Left lung (tissue), 10 donors: Measurements from ENCODE around the gene SNED1. TPM values are rescaled to one million over a fixed set of nuclear protein-coding genes. Genes with fewer than 3 reads are reported as not detected.

Experiments
- ATAC-seq: fragments of 200-7000 bp; cut with Tn5 transposase; one replicate; pipeline ENCODE4 v1.9.1; 2020; ENCODE audit warnings: moderate library complexity
- DNase-seq, 4 donors: peaks; one replicate each; pipeline ENCODE4 v3.0.0-alpha.2; 2013 to 2020
- H3K27ac ChIP-seq, 2 donors: fragments of 200-600 bp; sonication (generic) in 1 of 2; one replicate each; pipeline versions ENCODE4 v1.5.0 to v1.8.0; 2020 to 2021
- H3K27me3 ChIP-seq, 2 donors: fragments of 200-600 bp; sonication (generic) in 1 of 2; one replicate each; pipeline versions ENCODE4 v1.5.0 to v1.8.0; 2020 to 2021
- H3K36me3 ChIP-seq, 2 donors: fragments of 200-600 bp; sonication (generic) in 1 of 2; one replicate each; pipeline versions ENCODE4 v1.5.0 to v1.8.0; 2020 to 2021
- H3K4me1 ChIP-seq, 2 donors: fragments of 200-600 bp; one replicate each; pipeline ENCODE4 v1.8.0; 2021
- H3K4me3 ChIP-seq, 2 donors: fragments of 200-600 bp; sonication (generic) in 1 of 2; one replicate each; pipeline versions ENCODE4 v1.5.0 to v1.8.0; 2020 to 2021; ENCODE audit warnings: mild to moderate bottlenecking in 1 of 2
- H3K9me3 ChIP-seq, 2 donors: fragments of 200-600 bp; sonication (generic) in 1 of 2; one replicate each; pipeline versions ENCODE4 v1.5.0 to v1.8.0; 2020 to 2021
- intact Hi-C, 2 donors: fragments of 100-400 bp; cut with DNase I; formaldehyde crosslinking; loops; one replicate each; pipeline versions ENCODE4 v1.11.2 to v1.14.2; 2022
- polyA plus RNA-seq, 6 donors: library from polyadenylated mRNA; unstranded; fragments of 120-200 nt; gene quantifications; one replicate each; pipeline ENCODE4 v1.2.1, GENCODE V29; 2013; ENCODE audit not compliant: insufficient read length in 6 of 6
- total RNA-seq, 2 donors: library from RNA; stranded (reverse); fragmentation: NEBNext Ultra II Directional; extraction: Animal tissue kit (Norgen Biotek cat#: 25700); gene quantifications; one replicate each; pipeline ENCODE4 v1.2.1, GENCODE V29; 2021
- TF ChIP-seq, protein P1 (sequence below), 2 donors: fragments of 200-600 bp; sonication (generic) in 1 of 2; IDR thresholded peaks; one replicate each; pipeline versions ENCODE4 v1.5.0 to v1.8.0; 2021; ENCODE audit warnings: antibody characterized with exemption in 2 of 2
- donor health status: DM: no; HTN: yes; CAD: no.
- donor health status: DM: no; HTN: no; CAD: no.

SNED1 gene
- total and polyA plus RNA-seq, 8 donors = 36.4 to 81.0 (median 54.7) TPM

DNA sequence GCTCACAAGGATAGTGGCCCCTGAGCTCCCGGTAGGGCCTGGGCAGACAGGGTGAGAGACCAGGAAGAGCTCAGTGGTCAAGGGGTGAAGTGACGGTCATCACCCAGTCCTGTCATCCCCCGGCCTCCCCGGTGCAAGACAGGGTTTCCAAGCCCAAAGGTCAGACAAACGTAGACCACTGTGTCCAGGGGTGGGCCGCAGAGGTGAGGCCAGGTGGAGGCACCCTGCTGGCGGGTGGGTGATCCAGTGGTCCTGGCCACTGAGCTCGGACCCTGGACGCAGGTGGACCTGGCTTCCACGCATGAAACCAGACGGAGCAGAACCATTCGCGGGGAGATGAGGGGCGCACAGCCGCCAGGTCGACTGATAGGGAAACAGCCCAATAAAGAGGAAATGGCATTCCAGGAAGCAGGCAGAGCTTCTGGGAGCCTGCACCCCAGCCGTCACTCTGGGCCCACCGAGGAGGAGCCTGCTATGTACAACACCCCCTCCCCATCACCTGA lies 14.4 kb upstream of the SNED1 start:
- peaks cover 12 to 13% of the 10 kb centered on the region in 2 donors for H3K4me1 ChIP-seq
- H3K27me3 ChIP-seq = peaks cover 0 to 16% of the 10 kb centered on the region in 2 donors
- DNase-seq (peak in 2 of 4 donors; percentile 31 to 74), ATAC-seq (peak; percentile 41)
- no peaks in the 10 kb centered on the region for H3K36me3 ChIP-seq
- TF ChIP-seq, protein P1, sequence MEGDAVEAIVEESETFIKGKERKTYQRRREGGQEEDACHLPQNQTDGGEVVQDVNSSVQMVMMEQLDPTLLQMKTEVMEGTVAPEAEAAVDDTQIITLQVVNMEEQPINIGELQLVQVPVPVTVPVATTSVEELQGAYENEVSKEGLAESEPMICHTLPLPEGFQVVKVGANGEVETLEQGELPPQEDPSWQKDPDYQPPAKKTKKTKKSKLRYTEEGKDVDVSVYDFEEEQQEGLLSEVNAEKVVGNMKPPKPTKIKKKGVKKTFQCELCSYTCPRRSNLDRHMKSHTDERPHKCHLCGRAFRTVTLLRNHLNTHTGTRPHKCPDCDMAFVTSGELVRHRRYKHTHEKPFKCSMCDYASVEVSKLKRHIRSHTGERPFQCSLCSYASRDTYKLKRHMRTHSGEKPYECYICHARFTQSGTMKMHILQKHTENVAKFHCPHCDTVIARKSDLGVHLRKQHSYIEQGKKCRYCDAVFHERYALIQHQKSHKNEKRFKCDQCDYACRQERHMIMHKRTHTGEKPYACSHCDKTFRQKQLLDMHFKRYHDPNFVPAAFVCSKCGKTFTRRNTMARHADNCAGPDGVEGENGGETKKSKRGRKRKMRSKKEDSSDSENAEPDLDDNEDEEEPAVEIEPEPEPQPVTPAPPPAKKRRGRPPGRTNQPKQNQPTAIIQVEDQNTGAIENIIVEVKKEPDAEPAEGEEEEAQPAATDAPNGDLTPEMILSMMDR (IDR thresholded peaks at IDR 0.05) = no peak
- no peak overlapping the region for H3K27ac ChIP-seq
- no peak overlapping the region for H3K4me3 ChIP-seq
- intact Hi-C loops = no loop called here
- no peaks in the 10 kb centered on the region for H3K9me3 ChIP-seq

DNA sequence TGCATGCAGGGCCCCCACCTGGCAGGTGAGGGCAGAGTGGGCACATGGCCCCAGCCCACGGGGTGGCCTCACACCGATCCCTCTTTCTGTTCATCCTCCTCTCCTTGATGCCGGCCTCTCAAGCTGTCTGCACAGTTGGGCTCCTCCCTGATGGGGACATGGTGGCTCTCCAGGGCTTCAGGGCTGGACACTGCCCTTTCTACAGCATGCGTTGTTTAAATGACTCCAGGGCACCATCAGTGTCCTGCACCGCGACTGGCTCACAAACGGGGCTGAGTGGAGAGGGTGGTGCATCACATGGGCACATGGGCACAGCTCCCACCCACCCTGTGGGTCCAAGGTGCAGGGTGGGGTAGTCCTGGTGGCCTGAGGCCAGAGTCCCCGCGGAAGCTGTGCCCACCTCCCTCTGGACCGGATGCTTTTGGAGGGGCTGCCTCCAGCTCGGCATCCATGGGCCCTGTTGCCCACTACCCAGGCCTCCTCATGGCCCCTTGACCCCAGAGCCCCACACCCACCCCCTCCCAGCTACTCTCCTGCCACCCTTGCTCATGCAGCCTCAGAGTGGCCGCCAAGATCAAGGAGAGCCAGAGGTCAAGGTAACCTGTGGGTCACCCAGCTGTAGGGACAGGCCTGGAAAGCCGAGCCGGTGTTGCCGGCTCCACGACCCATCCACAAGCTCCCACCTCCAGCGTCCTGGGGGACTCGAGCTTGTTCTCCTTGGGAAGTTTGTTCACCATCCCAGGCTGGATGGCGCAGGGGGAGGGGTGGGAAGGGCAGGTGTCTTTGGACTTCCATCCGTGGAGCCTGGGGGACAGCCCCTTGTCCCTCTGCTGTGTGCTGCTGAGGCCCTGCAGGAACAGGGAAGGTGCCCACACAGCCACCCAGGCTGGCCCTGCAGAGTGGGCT lies 12.3 kb upstream of the SNED1 start:
- Histone ChIP-seq H3K27ac (no peak overlapping the region), H3K4me3 (no peak overlapping the region), H3K4me1 (peaks cover 12 to 16% of the 10 kb centered on the region in 2 donors), H3K27me3 (peaks cover 0 to 16% of the 10 kb centered on the region in 2 donors), H3K36me3 (no peaks in the 10 kb centered on the region), H3K9me3 (no peaks in the 10 kb centered on the region)
- TF ChIP-seq, protein P1 (IDR thresholded peaks at IDR 0.05) = no peak
- intact Hi-C loops = no loop called here
- peak in 2 of 4 donors; percentile 28 to 56 for DNase-seq
- no peak for ATAC-seq

DNA sequence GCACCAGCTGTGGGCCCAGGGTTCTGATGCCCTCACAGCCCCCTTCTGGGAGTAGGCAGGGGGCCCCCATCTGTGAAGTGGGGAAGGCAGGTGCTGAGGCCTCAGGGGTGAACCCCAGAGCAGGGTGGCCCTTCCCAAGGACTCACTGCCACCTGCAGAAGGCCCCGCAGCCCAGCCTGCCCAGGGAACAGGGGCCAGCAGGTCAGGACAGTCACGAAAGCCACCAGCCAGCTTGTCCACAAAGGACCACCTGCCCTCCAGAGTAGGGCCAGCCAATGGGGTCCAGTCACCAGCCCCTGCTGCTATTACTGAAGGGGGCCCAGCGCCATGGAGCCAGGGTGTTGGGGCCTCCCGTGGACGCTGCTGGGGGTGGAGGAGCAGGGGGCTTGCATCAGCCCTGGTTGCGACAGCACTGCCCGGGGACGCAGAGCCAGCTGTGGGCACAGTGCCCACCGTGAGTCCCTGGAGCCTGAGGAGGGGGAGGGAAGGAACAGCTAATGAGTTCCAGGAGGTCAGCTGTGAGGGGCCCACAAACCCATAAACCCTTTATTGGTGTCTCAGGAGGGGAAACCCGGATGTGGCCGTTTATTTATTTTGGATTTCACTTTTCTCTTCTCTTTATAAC lies 11.5 kb upstream of the SNED1 start:
- no peaks in the 10 kb centered on the region for H3K36me3 ChIP-seq
- ATAC-seq (no peak), DNase-seq (peak in 3 of 4 donors; percentile 30 to 79 (median 79))
- no peak overlapping the region for H3K27ac ChIP-seq
- no peak overlapping the region for H3K4me3 ChIP-seq
- intact Hi-C loops = no loop called here
- TF ChIP-seq, protein P1 (IDR thresholded peaks at IDR 0.05) = no peak
- H3K27me3 ChIP-seq = peaks cover 0 to 16% of the 10 kb centered on the region in 2 donors
- peaks cover 15 to 23% of the 10 kb centered on the region in 2 donors for H3K4me1 ChIP-seq
- H3K9me3 ChIP-seq = no peaks in the 10 kb centered on the region

DNA sequence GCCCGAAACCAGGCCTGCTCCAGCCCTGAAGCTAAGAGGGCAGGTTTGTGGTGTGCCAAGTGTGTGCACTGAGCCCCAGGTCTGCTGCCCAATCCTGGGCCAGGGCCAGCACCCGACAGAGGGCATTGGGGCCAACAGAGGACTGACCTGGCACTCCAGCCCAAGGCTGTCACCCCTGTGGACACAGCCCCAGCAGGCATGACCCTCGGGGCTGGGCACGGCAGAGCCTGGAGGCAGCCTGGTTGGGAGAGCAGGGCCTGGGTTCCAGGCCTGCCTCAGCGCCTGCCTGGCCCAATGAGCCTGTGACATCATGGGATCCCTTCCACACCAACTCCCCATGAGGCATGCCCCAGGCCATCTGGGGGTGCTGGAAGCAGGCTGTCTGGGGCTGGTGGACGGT lies 10.8 kb upstream of the SNED1 start:
- TF ChIP-seq, protein P1 (IDR thresholded peaks at IDR 0.05) = no peak
- Histone ChIP-seq H3K4me1 (peaks cover 21 to 30% of the 10 kb centered on the region in 2 donors), H3K27ac (no peak overlapping the region), H3K4me3 (no peak overlapping the region), H3K36me3 (no peaks in the 10 kb centered on the region), H3K27me3 (peaks cover 0 to 16% of the 10 kb centered on the region in 2 donors), H3K9me3 (no peaks in the 10 kb centered on the region)
- DNase-seq = peak in 2 of 4 donors; percentile 32 to 81
- intact Hi-C loops = no loop called here
- no peak for ATAC-seq

DNA sequence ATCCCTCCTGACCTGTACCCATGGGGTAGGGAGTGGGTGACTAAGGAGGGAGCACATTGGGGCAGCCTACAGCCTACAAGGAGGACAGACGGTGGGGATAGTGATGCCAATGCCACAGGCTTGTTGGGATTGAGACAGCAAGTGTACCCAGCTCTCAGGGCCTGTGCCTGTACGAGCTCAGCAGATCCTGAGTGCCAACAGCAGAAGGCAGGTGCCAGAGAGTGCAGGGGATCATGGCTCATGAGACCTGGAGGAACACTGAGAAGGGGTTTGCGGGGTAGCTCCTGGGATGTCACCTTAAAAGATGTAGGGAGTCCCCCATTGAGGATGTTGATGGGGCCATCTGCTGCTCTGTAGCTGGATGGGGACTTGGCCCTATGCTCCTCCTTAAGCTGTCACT lies 10.3 kb upstream of the SNED1 start:
- no peak overlapping the region for H3K4me3 ChIP-seq
- TF ChIP-seq, protein P1 (IDR thresholded peaks at IDR 0.05) = no peak
- ATAC-seq (no peak), DNase-seq (peak in 1 of 4 donors; percentile 21)
- peaks cover 0 to 11% of the 10 kb centered on the region in 2 donors for H3K27me3 ChIP-seq
- intact Hi-C loops = no loop called here
- no peaks in the 10 kb centered on the region for H3K9me3 ChIP-seq
- peaks cover 21 to 30% of the 10 kb centered on the region in 2 donors for H3K4me1 ChIP-seq
- no peaks in the 10 kb centered on the region for H3K36me3 ChIP-seq
- no peak overlapping the region for H3K27ac ChIP-seq
